SK-N-SH (cell line): ENCODE data around the gene WRAP73. TPM values are rescaled to one million over a fixed set of nuclear protein-coding genes. Genes with fewer than 3 reads are reported as not detected.

Source experiments
- CTCF ChIA-PET: fragments of 300-600, 350-600 bp; formaldehyde crosslinking; extraction: SDS; loops from one replicate; lab custom pipeline; 2021; lab: Yijun Ruan, JAX
- POLR2A ChIA-PET: fragments of 350-600 bp; sonication (Branson Sonifier 250); formaldehyde crosslinking; extraction: SDS; loops from one replicate; lab custom pipeline; 2020; ENCODE audit warnings: antibody characterized with exemption, inconsistent platforms; lab: Yijun Ruan, JAX
- DNase-seq: peaks from one replicate; pipeline ENCODE4 v3.0.0; 2012
- H2AFZ ChIP-seq: fragments of 200-600 bp; sonication (generic); 2 replicates; pipeline ENCODE4 v1.8.1; 2016; ENCODE audit warnings: antibody characterized with exemption, mild to moderate bottlenecking, low read depth
- H3F3A ChIP-seq: fragments of 200-600 bp; sonication (generic); replicated peaks from 2 replicates; pipeline ENCODE3; 2016; ENCODE audit warnings: antibody characterized with exemption, mild to moderate bottlenecking; ENCODE audit not compliant: insufficient read depth
- H3K27ac ChIP-seq, 2 experiments: fragments of 200-500 bp in 1 of 2; fragments of 200-600 bp in 1 of 2; sonication (Bioruptor generic) in 1 of 2; sonication (generic), shearing (Covaris generic) in 1 of 2; 2 replicates each; pipeline versions ENCODE4 v1.5.1 to v1.6.1; 2014 to 2016; ENCODE audit warnings: low read depth in 2 of 2, inconsistent platforms in 1 of 2, low read length in 1 of 2, mild to moderate bottlenecking in 1 of 2, mixed read lengths in 1 of 2
- H3K27me3 ChIP-seq: fragments of 200-600 bp; sonication (generic), shearing (Covaris generic); 2 replicates; pipeline ENCODE4 v1.6.1; 2016; ENCODE audit warnings: mixed run types; ENCODE audit not compliant: insufficient read depth
- H3K36me3 ChIP-seq, 2 experiments: fragments of 200-500 bp in 1 of 2; fragments of 200-600 bp in 1 of 2; sonication (Bioruptor generic) in 1 of 2; sonication (generic) in 1 of 2; replicated peaks in 1 of 2; 2 replicates each; pipeline versions ENCODE3 to v1.5.1; 2014 to 2016; ENCODE audit warnings: low read length in 1 of 2, mild to moderate bottlenecking in 1 of 2; ENCODE audit not compliant: insufficient read depth in 2 of 2, control insufficient read depth in 1 of 2
- H3K4me1 ChIP-seq, 2 experiments: fragments of 200-500 bp in 1 of 2; fragments of 200-600 bp in 1 of 2; sonication (Bioruptor generic) in 1 of 2; sonication (generic), shearing (Covaris generic) in 1 of 2; 2 replicates each; pipeline versions ENCODE4 v1.5.1 to v1.6.1; 2014 to 2016; ENCODE audit warnings: low read depth in 1 of 2, low read length in 1 of 2, mixed run types in 1 of 2; ENCODE audit not compliant: insufficient read depth in 2 of 2, control insufficient read depth in 1 of 2
- H3K4me2 ChIP-seq: fragments of 200-600 bp; sonication (generic), shearing (Covaris generic); 2 replicates; pipeline ENCODE4 v1.6.1; 2017; ENCODE audit warnings: mixed run types
- H3K4me3 ChIP-seq, 2 experiments: fragments of 200-500 bp in 1 of 2; fragments of 200-600 bp in 1 of 2; sonication (Bioruptor generic) in 1 of 2; sonication (generic), shearing (Covaris generic) in 1 of 2; 2 replicates each; pipeline versions ENCODE4 v1.5.1 to v1.8.1; 2014 to 2016; ENCODE audit warnings: low read depth in 2 of 2, inconsistent platforms in 1 of 2, low read length in 1 of 2, mild to moderate bottlenecking in 1 of 2, mixed read lengths in 1 of 2, moderate library complexity in 1 of 2
- H3K79me2 ChIP-seq: fragments of 200-600 bp; sonication (generic); 2 replicates; pipeline ENCODE4 v1.8.1; 2017; ENCODE audit warnings: mild to moderate bottlenecking; ENCODE audit not compliant: insufficient read depth
- H3K9ac ChIP-seq: fragments of 200-600 bp; sonication (generic); 2 replicates; pipeline ENCODE4 v1.6.1; 2017; ENCODE audit warnings: mixed run types
- H3K9me2 ChIP-seq: fragments of 200-600 bp; sonication (generic); 2 replicates; pipeline ENCODE4 v1.6.1; 2017; ENCODE audit warnings: mixed run types
- H3K9me3 ChIP-seq: fragments of 200-600 bp; sonication (generic); 2 replicates; pipeline ENCODE4 v1.6.1; 2017; ENCODE audit warnings: mixed run types, mild to moderate bottlenecking, moderate library complexity
- H4K20me1 ChIP-seq: fragments of 200-600 bp; sonication (generic); 2 replicates; pipeline ENCODE4 v1.6.1; 2017; ENCODE audit warnings: mild to moderate bottlenecking, mixed run types; ENCODE audit not compliant: insufficient read depth
- CHD2 ChIP-seq: fragments of 150-350 bp; IDR thresholded peaks from 2 replicates; pipeline ENCODE4 v1.6.1; 2018; ENCODE audit warnings: low read length; ENCODE audit not compliant: partially characterized antibody
- ELF1 ChIP-seq: IDR thresholded peaks from 2 replicates; pipeline ENCODE4 v1.4.0; 2012
- EP300 ChIP-seq, 2 experiments: IDR thresholded peaks; 2 replicates each; pipeline versions ENCODE4 v1.4.0 to v1.6.1; 2012; ENCODE audit warnings: borderline replicate concordance in 1 of 2, low read depth in 1 of 2, low read length in 1 of 2
- FOSL2 ChIP-seq: IDR thresholded peaks from 2 replicates; pipeline ENCODE4 v1.4.0; 2012; ENCODE audit warnings: low read depth, mild to moderate bottlenecking, moderate library complexity, borderline replicate concordance
- FOXM1 ChIP-seq: IDR thresholded peaks from 2 replicates; pipeline ENCODE4 v1.4.0; 2012; ENCODE audit warnings: low read depth, mild to moderate bottlenecking
- GABPA ChIP-seq: IDR thresholded peaks from 2 replicates; pipeline ENCODE4 v1.4.0; 2012; ENCODE audit warnings: low read depth, mild to moderate bottlenecking
- JUND ChIP-seq: IDR thresholded peaks from 2 replicates; pipeline ENCODE4 v1.4.0; 2012
- MEF2A ChIP-seq: IDR thresholded peaks from 2 replicates; pipeline ENCODE4 v1.4.0; 2012; ENCODE audit warnings: low read depth, borderline replicate concordance
- NRF1 ChIP-seq: IDR thresholded peaks from 2 replicates; pipeline ENCODE4 v1.6.1; 2012; ENCODE audit warnings: low read depth, mild to moderate bottlenecking, low read length
- POLR2AphosphoS5 ChIP-seq: IDR thresholded peaks from 2 replicates; pipeline ENCODE4 v1.6.1; 2012; ENCODE audit warnings: low read depth, low read length
- RAD21 ChIP-seq: IDR thresholded peaks from 2 replicates; pipeline ENCODE4 v1.6.1; 2012; ENCODE audit warnings: mild to moderate bottlenecking, low read length
- RFX5 ChIP-seq: IDR thresholded peaks from 2 replicates; pipeline ENCODE4 v1.6.1; 2012; ENCODE audit warnings: mild to moderate bottlenecking, improper control_type of control experiment, low read length
- SIN3A ChIP-seq: IDR thresholded peaks from 2 replicates; pipeline ENCODE4 v1.6.1; 2012; ENCODE audit warnings: low read depth, mild to moderate bottlenecking, low read length, moderate library complexity, borderline replicate concordance
- TAF1 ChIP-seq: IDR thresholded peaks from 2 replicates; pipeline ENCODE4 v1.6.1; 2012; ENCODE audit warnings: low read depth, mild to moderate bottlenecking, low read length, moderate library complexity, borderline replicate concordance
- TCF12 ChIP-seq: IDR thresholded peaks from 2 replicates; pipeline ENCODE4 v1.4.0; 2012
- TEAD4 ChIP-seq: IDR thresholded peaks from 2 replicates; pipeline ENCODE4 v1.4.0; 2012; ENCODE audit warnings: mild to moderate bottlenecking, borderline replicate concordance; ENCODE audit not compliant: insufficient read depth
- YY1 ChIP-seq: IDR thresholded peaks from 2 replicates; pipeline ENCODE4 v1.4.0; 2012; ENCODE audit warnings: low read depth, mild to moderate bottlenecking
- WGBS: methylation state at CpG from one replicate; pipeline ENCODE4 v1.1.6; 2017; ENCODE audit warnings: low lambda C conversion rate; 5-methylcytosine and 5-hydroxymethylcytosine counted together
- polyA plus RNA-seq, 3 experiments: library from polyadenylated mRNA; depleted of rRNA; stranded (reverse); fragments of >200 nt; gene quantifications; 2 replicates each; pipeline ENCODE4 v1.2.3, GENCODE V29; 2012
- TF ChIP-seq, protein P1 (sequence below): IDR thresholded peaks from 2 replicates; pipeline ENCODE4 v1.4.0; 2012; ENCODE audit warnings: low read depth
- TF ChIP-seq, protein P2 (sequence below): fragments of 150-350 bp; IDR thresholded peaks from 2 replicates; pipeline ENCODE4 v1.6.1; 2017; ENCODE audit warnings: antibody characterized with exemption, low read length, low read depth, borderline replicate concordance
- TF ChIP-seq, protein P3 (sequence below): IDR thresholded peaks from 2 replicates; pipeline ENCODE4 v1.4.0; 2012; ENCODE audit warnings: low read depth, borderline replicate concordance
- TF ChIP-seq, protein P4 (sequence below): IDR thresholded peaks from 2 replicates; pipeline ENCODE4 v1.4.0; 2012; ENCODE audit warnings: low read depth, borderline replicate concordance

WRAP73 gene
- polyA plus RNA-seq, 1 of the 3 experiments (the other 2 are of a cell fraction): 61.9 TPM

DNA sequence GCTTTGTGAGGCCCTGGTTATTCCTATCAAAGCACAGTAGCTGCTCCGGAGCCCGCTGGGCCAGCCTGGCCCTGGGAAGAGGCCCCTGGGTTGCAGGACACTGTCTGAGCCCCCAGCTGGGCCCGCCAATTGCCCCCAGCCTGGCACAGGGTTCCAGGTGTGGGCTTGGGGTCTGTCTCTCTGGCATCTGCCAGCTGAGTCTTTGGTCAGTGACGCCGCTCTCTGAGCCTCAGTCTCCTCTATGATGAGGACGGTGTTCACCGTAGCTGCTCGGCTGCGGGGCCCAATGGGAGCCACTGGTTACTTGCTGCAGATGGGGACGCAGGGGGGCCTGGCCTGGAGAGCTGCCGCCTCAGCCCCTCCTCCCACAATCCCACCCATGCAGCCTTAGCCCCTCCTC lies 43.4 kb upstream of the WRAP73 start (continued):
- TF ChIP-seq JUND (no peak), TEAD4 (no peak), RFX5 (no peak)
- TF ChIP-seq, protein P1, sequence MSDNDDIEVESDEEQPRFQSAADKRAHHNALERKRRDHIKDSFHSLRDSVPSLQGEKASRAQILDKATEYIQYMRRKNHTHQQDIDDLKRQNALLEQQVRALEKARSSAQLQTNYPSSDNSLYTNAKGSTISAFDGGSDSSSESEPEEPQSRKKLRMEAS: no peak

DNA sequence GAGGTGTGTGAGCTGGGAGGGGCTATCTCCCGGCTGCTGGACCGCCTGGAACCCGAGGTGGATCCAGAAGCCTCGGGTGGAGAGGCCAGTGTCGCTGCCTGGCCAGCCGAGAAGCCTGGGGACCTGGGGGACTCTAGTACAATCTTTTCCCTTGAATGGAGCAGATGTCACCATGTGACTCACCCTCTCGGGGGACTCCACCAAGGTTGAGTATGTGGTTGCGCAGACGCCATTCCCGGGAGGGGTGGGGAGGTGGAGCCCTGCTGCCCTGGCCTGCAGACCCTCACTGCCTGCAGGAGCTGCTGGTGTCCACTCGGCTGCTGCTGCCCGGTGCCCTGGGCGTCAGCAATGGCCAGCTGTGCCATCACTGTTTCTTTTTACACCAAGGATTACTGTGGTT lies 42.7 kb upstream of the WRAP73 start:
- Histone ChIP-seq H3K4me3 (no peak overlapping the region), H3K9me3 (no peaks in the 10 kb centered on the region), H4K20me1 (no peaks in the 10 kb centered on the region), H3K9ac (no peak overlapping the region), H3K27ac (no peak overlapping the region), H3F3A (no peaks in the 10 kb centered on the region), H3K79me2 (no peaks in the 10 kb centered on the region), H3K4me1 (peaks cover 0 to 24% of the 10 kb centered on the region in 2 experiments; a peak in 1 of 4 replicates), H2AFZ (no peak overlapping the region), H3K4me2 (no peak overlapping the region), H3K36me3 (no peaks in the 10 kb centered on the region), H3K27me3 (no peaks in the 10 kb centered on the region), H3K9me2 (no peaks in the 10 kb centered on the region)
- ChIA-PET POLR2A (no interaction called here), CTCF (interaction anchor here (3.6 kb wide), 1 partner anchor 32 kb away, joined by 14 read pairs; no protein-coding TSS in a partner anchor)
- TF ChIP-seq, protein P2, sequence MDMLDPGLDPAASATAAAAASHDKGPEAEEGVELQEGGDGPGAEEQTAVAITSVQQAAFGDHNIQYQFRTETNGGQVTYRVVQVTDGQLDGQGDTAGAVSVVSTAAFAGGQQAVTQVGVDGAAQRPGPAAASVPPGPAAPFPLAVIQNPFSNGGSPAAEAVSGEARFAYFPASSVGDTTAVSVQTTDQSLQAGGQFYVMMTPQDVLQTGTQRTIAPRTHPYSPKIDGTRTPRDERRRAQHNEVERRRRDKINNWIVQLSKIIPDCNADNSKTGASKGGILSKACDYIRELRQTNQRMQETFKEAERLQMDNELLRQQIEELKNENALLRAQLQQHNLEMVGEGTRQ: no peak
- TF ChIP-seq FOSL2: no peak
- TF ChIP-seq JUND: no peak
- no peak for TF ChIP-seq FOXM1
- no peak for TF ChIP-seq TEAD4
- TF ChIP-seq POLR2AphosphoS5: no peak
- no peak for TF ChIP-seq YY1
- TF ChIP-seq TCF12: no peak
- TF ChIP-seq ELF1: no peak
- TF ChIP-seq, protein P1: no peak
- 51% methylated on average over 12 of the region's 13 CpGs for WGBS
- DNase-seq: no peak

DNA sequence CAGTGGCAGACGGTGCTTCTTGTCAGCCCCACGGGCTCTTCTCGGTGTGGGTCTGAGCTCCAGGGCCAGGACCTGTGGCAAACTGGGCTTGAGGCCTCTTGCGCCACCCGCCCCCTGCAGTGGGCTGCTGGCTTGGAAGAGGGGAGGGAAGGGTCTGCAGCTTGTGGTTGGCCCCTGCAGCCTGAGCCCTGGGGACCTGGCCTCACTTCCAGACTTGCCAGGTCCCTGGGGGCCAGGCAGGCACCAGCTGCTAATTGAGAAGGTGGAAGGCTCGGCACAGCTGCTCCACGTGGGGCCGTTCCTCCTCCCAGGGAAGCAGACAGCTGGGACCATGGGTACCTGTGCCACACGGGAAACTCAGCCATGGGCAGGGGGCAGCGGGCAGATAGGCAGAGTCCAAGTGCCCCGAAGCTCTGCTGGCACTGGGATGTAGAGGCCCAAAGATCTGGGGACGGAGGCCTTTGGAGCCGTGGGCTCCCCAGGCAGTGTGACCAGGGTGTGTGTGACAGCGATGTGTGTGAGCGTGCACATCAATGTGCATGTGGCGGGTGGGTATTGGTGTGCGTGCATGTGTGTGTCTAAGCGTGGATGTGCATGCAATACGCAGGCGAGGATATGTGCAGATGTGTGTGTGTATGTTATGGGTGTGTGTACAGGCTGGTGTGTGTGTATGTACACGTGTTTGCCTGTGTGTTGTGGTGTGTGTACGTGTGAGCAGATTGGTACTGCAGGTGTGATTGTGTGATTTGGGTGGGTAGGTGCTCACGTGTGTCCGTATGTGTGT lies 41.7 kb upstream of the WRAP73 start:
- H3K4me3 ChIP-seq: no peak overlapping the region
- no peaks in the 10 kb centered on the region for H4K20me1 ChIP-seq
- H3K27me3 ChIP-seq: no peaks in the 10 kb centered on the region
- DNase-seq: no peak
- CTCF ChIA-PET: interaction anchor here (0.7 to 3.6 kb wide), 3 partner anchors 14 to 125 kb away, joined by 3 to 14 read pairs (median 3); no protein-coding TSS in a partner anchor
- POLR2A ChIA-PET: no interaction called here
- no peak overlapping the region for H2AFZ ChIP-seq
- no peaks in the 10 kb centered on the region for H3K79me2 ChIP-seq
- H3K27ac ChIP-seq: no peak overlapping the region
- no peaks in the 10 kb centered on the region for H3F3A ChIP-seq
- H3K4me2 ChIP-seq: no peak overlapping the region
- no peaks in the 10 kb centered on the region for H3K9me2 ChIP-seq
- no peaks in the 10 kb centered on the region for H3K36me3 ChIP-seq
- WGBS: 68% methylated on average over 17 of the region's 24 CpGs
- no peak overlapping the region for H3K9ac ChIP-seq
- H3K9me3 ChIP-seq: no peaks in the 10 kb centered on the region
- peaks cover 0 to 14% of the 10 kb centered on the region in 2 experiments; a peak in 1 of 4 replicates for H3K4me1 ChIP-seq
- no peak for TF ChIP-seq EP300 (IDR thresholded peaks at IDR 0.05; ENCODE audit: borderline replicate concordance in 1 of 2, low read depth in 1 of 2, low read length in 1 of 2)
- TF ChIP-seq TEAD4: no peak
- no peak for TF ChIP-seq GABPA
- TF ChIP-seq NRF1: no peak
- TF ChIP-seq FOSL2: no peak
- no peak for TF ChIP-seq CHD2
- no peak for TF ChIP-seq MEF2A
- no peak for TF ChIP-seq RAD21
- TF ChIP-seq JUND: no peak
- TF ChIP-seq, protein P3, sequence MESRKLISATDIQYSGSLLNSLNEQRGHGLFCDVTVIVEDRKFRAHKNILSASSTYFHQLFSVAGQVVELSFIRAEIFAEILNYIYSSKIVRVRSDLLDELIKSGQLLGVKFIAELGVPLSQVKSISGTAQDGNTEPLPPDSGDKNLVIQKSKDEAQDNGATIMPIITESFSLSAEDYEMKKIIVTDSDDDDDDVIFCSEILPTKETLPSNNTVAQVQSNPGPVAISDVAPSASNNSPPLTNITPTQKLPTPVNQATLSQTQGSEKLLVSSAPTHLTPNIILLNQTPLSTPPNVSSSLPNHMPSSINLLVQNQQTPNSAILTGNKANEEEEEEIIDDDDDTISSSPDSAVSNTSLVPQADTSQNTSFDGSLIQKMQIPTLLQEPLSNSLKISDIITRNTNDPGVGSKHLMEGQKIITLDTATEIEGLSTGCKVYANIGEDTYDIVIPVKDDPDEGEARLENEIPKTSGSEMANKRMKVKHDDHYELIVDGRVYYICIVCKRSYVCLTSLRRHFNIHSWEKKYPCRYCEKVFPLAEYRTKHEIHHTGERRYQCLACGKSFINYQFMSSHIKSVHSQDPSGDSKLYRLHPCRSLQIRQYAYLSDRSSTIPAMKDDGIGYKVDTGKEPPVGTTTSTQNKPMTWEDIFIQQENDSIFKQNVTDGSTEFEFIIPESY: no peak
- TF ChIP-seq, protein P4, sequence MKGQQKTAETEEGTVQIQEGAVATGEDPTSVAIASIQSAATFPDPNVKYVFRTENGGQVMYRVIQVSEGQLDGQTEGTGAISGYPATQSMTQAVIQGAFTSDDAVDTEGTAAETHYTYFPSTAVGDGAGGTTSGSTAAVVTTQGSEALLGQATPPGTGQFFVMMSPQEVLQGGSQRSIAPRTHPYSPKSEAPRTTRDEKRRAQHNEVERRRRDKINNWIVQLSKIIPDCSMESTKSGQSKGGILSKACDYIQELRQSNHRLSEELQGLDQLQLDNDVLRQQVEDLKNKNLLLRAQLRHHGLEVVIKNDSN: no peak
- no peak for TF ChIP-seq TAF1
- no peak for TF ChIP-seq SIN3A
